HEK293 (cell line): Measurements from ENCODE around the gene ZDHHC14.
"Not testable (repeated sequence)": the region's sequence is repeated elsewhere in the genome, so short reads cannot be mapped to it uniquely, and the experiment has no call there.

Source experiments
- CTCF ChIA-PET: fragments of 350-600 bp; formaldehyde crosslinking; extraction: SDS; loops from one replicate; lab custom pipeline; 2021; ENCODE audit warnings: antibody characterized with exemption; lab: Yijun Ruan, JAX
- POLR2A ChIA-PET: fragments of 300-600 bp; formaldehyde crosslinking; extraction: SDS; loops from one replicate; lab custom pipeline; 2020; ENCODE audit warnings: antibody characterized with exemption, inconsistent platforms; lab: Yijun Ruan, JAX
- H3K27ac ChIP-seq: fragments of 200-500 bp; sonication (Bioruptor generic); 2 replicates; pipeline ENCODE4 v1.5.1; 2014; ENCODE audit warnings: low read depth, low read length, control low read depth, inconsistent platforms; ENCODE audit errors: extremely low read depth
- H3K36me3 ChIP-seq, 2 experiments: fragments of 200-500 bp in 1 of 2; sonication (Bioruptor generic) in 1 of 2; 1 replicate in 1 of 2; 2 replicates in 1 of 2; pipeline ENCODE4 v1.5.1; 2014 to 2017; ENCODE audit warnings: inconsistent platforms in 2 of 2, low read length in 2 of 2; ENCODE audit not compliant: control insufficient read depth in 2 of 2, insufficient read depth in 1 of 2
- H3K4me1 ChIP-seq: fragments of 200-500 bp; sonication (Bioruptor generic); 2 replicates; pipeline ENCODE4 v1.5.1; 2014; ENCODE audit warnings: mild to moderate bottlenecking, low read length, inconsistent platforms; ENCODE audit not compliant: control insufficient read depth, insufficient read depth
- H3K4me3 ChIP-seq: 2 replicates; pipeline ENCODE4 v1.5.1; 2011; ENCODE audit warnings: low read depth, mild to moderate bottlenecking, control low read depth, low read length, moderate library complexity
- H3K9me3 ChIP-seq: fragments of 200-500 bp; sonication (Bioruptor generic); 2 replicates; pipeline ENCODE4 v1.5.1; 2014; ENCODE audit warnings: low read depth, low read length, inconsistent platforms; ENCODE audit not compliant: control insufficient read depth, insufficient read depth
- HOXC10 ChIP-seq: sonication (generic); formaldehyde crosslinking; IDR thresholded peaks from 2 replicates; pipeline ENCODE4 v1.8.1; 2023; ENCODE audit warnings: mild to moderate bottlenecking, missing genetic modification reagents
- OVOL3 ChIP-seq: fragments of 450-650 bp; formaldehyde crosslinking; IDR thresholded peaks from 2 replicates; pipeline ENCODE4 v1.5.1; 2016; ENCODE audit warnings: missing biosample characterization, missing genetic modification characterization
- RBAK ChIP-seq: fragments of 450-650 bp; formaldehyde crosslinking; IDR thresholded peaks from 2 replicates; pipeline ENCODE4 v1.5.1; 2016; ENCODE audit warnings: missing biosample characterization, missing genetic modification characterization
- TRIM28 ChIP-seq: IDR thresholded peaks from 2 replicates; pipeline ENCODE4 v1.6.1; 2011; ENCODE audit warnings: low read length, control low read depth, borderline replicate concordance
- ZNF121 ChIP-seq: fragments of 450-650 bp; formaldehyde crosslinking; IDR thresholded peaks from 2 replicates; pipeline ENCODE4 v1.5.1; 2016; ENCODE audit warnings: missing biosample characterization, missing genetic modification characterization
- ZNF132 ChIP-seq: fragments of 450-650 bp; formaldehyde crosslinking; IDR thresholded peaks from 2 replicates; pipeline ENCODE4 v1.5.1; 2017; ENCODE audit warnings: missing biosample characterization, missing genetic modification characterization, borderline replicate concordance
- ZNF2 ChIP-seq: fragments of 450-650 bp; formaldehyde crosslinking; IDR thresholded peaks from 2 replicates; pipeline ENCODE4 v1.5.1; 2016; ENCODE audit warnings: missing biosample characterization, missing genetic modification characterization
- ZNF214 ChIP-seq: fragments of 450-650 bp; formaldehyde crosslinking; IDR thresholded peaks from 2 replicates; pipeline ENCODE4 v1.5.1; 2017; ENCODE audit warnings: missing biosample characterization, mild to moderate bottlenecking, missing genetic modification characterization, borderline replicate concordance
- ZNF223 ChIP-seq: fragments of 450-650 bp; formaldehyde crosslinking; IDR thresholded peaks from 2 replicates; pipeline ENCODE4 v1.5.1; 2016; ENCODE audit warnings: missing biosample characterization, missing genetic modification characterization
- ZNF23 ChIP-seq: fragments of 450-650 bp; formaldehyde crosslinking; IDR thresholded peaks from 2 replicates; pipeline ENCODE4 v1.5.1; 2016; ENCODE audit warnings: missing biosample characterization, missing genetic modification characterization, borderline replicate concordance
- ZNF37A ChIP-seq: fragments of 450-650 bp; IDR thresholded peaks from 2 replicates; pipeline ENCODE4 v1.5.1; 2018; ENCODE audit warnings: missing biosample characterization, missing genetic modification characterization
- ZNF391 ChIP-seq: fragments of 450-650 bp; formaldehyde crosslinking; IDR thresholded peaks from 2 replicates; pipeline ENCODE4 v1.5.1; 2016; ENCODE audit warnings: low read depth, missing biosample characterization, missing genetic modification characterization, borderline replicate concordance
- ZNF394 ChIP-seq: fragments of 450-650 bp; formaldehyde crosslinking; IDR thresholded peaks from 2 replicates; pipeline ENCODE4 v1.5.1; 2016; ENCODE audit warnings: missing biosample characterization, missing genetic modification characterization, mild to moderate bottlenecking, moderate library complexity, borderline replicate concordance
- ZNF473 ChIP-seq: fragments of 450-650 bp; formaldehyde crosslinking; IDR thresholded peaks from 2 replicates; pipeline ENCODE4 v1.5.1; 2017; ENCODE audit warnings: missing biosample characterization, missing genetic modification characterization
- ZNF521 ChIP-seq: fragments of 450-650 bp; formaldehyde crosslinking; IDR thresholded peaks from 2 replicates; pipeline ENCODE4 v1.5.1; 2017; ENCODE audit warnings: missing biosample characterization, mild to moderate bottlenecking, missing genetic modification characterization
- ZNF549 ChIP-seq: fragments of 450-650 bp; IDR thresholded peaks from 2 replicates; pipeline ENCODE4 v1.5.1; 2018; ENCODE audit warnings: missing biosample characterization, missing genetic modification characterization, mild to moderate bottlenecking, inconsistent platforms, moderate library complexity
- ZNF624 ChIP-seq: fragments of 450-650 bp; formaldehyde crosslinking; IDR thresholded peaks from 2 replicates; pipeline ENCODE4 v1.5.1; 2017; ENCODE audit warnings: missing biosample characterization, missing genetic modification characterization
- ZNF664 ChIP-seq: fragments of 450-650 bp; formaldehyde crosslinking; IDR thresholded peaks from 2 replicates; pipeline ENCODE4 v1.5.1; 2016; ENCODE audit warnings: missing biosample characterization, missing genetic modification characterization
- ZNF776 ChIP-seq: fragments of 450-650 bp; formaldehyde crosslinking; IDR thresholded peaks from 2 replicates; pipeline ENCODE4 v1.5.0; 2017; ENCODE audit warnings: missing biosample characterization, missing genetic modification characterization, borderline replicate concordance
- ZXDB ChIP-seq: fragments of 450-650 bp; formaldehyde crosslinking; IDR thresholded peaks from 2 replicates; pipeline ENCODE4 v1.5.1; 2016; ENCODE audit warnings: missing biosample characterization, missing genetic modification characterization
- TF ChIP-seq, protein P1 (sequence below): fragments of 450-650 bp; formaldehyde crosslinking; IDR thresholded peaks from 2 replicates; pipeline ENCODE4 v1.5.1; 2016; ENCODE audit warnings: missing biosample characterization, missing genetic modification characterization
- TF ChIP-seq, protein P2 (sequence below): fragments of 450-650 bp; formaldehyde crosslinking; IDR thresholded peaks from 2 replicates; pipeline ENCODE4 v1.5.1; 2016; ENCODE audit warnings: missing biosample characterization, missing genetic modification characterization, borderline replicate concordance

ZDHHC14 gene

DNA sequence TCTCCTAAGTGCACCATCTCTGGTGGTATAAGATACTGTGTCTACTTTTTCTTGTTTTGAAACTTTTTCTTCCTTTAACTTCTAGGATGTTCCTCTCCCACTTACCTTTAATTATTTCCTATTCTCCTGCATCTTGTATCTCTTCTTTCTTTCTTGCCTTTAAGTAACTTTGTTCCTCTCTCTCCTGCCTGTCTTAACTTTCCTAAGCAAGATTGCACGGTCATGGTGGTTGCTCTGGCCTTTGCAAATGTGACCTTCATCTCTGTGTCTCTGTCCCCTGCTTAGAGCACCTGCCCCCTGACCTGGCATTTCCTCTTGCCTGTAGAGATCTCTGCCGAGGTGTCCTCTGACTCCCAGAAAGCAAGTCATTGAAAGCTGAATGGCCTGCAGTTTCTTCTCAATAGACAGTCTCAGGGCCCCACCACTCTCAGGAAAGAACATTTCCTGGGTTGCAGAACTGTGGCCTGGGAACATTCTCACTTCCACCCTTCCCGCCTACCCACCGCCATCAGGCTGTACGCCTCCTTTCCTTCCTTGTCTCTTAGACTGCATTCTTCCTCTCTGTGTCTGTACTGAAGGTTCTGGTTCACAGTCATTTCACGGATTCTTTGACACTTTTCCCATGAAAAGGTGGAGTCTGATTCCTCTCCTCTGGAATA lies 12.8 kb downstream of the ZDHHC14 start:
- no peaks in the 10 kb centered on the region for H3K4me1 ChIP-seq
- no peaks in the 10 kb centered on the region for H3K9me3 ChIP-seq
- ChIA-PET POLR2A (no interaction called here), CTCF (no interaction called here)
- no peak overlapping the region for H3K27ac ChIP-seq
- TF ChIP-seq, protein P1, sequence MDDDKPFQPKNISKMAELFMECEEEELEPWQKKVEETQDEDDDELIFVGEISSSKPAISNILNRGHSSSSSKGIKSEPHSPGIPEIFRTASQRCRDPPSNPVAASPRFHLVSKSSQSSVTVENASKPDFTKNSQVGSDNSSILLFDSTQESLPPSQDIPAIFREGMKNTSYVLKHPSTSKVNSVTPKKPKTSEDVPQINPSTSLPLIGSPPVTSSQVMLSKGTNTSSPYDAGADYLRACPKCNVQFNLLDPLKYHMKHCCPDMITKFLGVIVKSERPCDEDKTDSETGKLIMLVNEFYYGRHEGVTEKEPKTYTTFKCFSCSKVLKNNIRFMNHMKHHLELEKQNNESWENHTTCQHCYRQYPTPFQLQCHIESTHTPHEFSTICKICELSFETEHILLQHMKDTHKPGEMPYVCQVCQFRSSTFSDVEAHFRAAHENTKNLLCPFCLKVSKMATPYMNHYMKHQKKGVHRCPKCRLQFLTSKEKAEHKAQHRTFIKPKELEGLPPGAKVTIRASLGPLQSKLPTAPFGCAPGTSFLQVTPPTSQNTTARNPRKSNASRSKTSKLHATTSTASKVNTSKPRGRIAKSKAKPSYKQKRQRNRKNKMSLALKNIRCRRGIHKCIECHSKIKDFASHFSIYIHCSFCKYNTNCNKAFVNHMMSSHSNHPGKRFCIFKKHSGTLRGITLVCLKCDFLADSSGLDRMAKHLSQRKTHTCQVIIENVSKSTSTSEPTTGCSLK = no peak
- no peak for TF ChIP-seq ZNF549
- TF ChIP-seq HOXC10 (CRISPR knock-in tag) = no peak
- no peak for TF ChIP-seq ZNF394 (tag by site-specific recombination)
- no peak for TF ChIP-seq ZNF391 (tag by site-specific recombination)
- TF ChIP-seq ZXDB (tag by site-specific recombination) = no peak
- TF ChIP-seq ZNF776 (tag by site-specific recombination) = no peak
- no peak for TF ChIP-seq ZNF37A (tag by site-specific recombination)
- no peak for TF ChIP-seq TRIM28
- no peak for TF ChIP-seq ZNF132
- TF ChIP-seq ZNF624 (tag by site-specific recombination) = no peak
- TF ChIP-seq ZNF2 = no peak
- no peak for TF ChIP-seq ZNF473 (tag by site-specific recombination)
- no peak for TF ChIP-seq ZNF23 (tag by site-specific recombination)
- H3K4me3 ChIP-seq = no peak overlapping the region
- H3K36me3 ChIP-seq = no peaks in the 10 kb centered on the region

DNA sequence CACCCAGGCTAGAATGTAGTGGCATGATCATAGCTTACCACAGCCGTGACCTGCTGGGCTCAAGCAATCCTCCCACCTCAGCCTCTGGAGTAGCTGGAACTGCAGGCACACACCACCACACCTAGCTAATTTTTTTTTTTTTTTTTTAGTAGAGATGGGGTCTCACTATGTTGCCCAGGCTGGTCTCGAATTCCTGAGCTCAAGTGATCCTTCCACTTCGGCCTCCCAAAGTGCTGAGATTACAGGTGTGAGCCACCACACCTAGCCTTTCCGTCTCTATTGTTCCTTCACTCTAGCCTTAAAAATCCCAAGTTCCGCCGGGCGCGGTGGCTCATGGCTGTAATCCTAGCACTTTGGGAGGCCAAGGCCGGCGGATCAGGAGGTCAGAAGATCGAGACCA lies 14.2 kb downstream of the ZDHHC14 start:
- TF ChIP-seq ZNF121 (tag by site-specific recombination) = peak; percentile 55
- H3K36me3 ChIP-seq, POLR2A ChIA-PET, H3K4me1 ChIP-seq, H3K9me3 ChIP-seq, H3K27ac ChIP-seq, H3K4me3 ChIP-seq: not testable (repeated sequence)
- CTCF ChIA-PET = interaction anchor here (0.6 to 1.2 kb wide), 3 partner anchors 16 to 273 kb away, joined by 3 read pairs; no protein-coding TSS in a partner anchor

DNA sequence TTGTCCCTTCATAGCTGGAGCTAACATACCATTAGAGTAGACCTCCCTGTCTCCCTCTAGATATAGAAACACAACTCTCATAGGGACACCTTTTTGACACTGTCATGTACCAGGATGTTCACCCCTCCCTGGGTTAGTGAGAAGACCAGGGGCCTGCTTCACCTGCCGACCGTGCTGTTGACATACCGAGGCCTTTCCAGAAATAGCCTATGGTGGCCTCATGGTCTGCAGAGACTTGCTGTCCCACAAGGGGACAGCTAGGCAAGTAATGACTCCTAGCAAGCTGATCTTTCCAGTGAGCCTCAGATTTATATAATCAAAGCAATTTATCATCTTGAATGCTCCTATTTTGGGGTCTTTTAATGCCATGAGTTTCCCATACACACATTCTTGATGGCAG lies 15.0 kb downstream of the ZDHHC14 start:
- H3K27ac ChIP-seq = no peak overlapping the region
- no peaks in the 10 kb centered on the region for H3K9me3 ChIP-seq
- no peaks in the 10 kb centered on the region for H3K36me3 ChIP-seq
- POLR2A ChIA-PET = interaction anchor here (0.7 kb wide), 1 partner anchor 18 kb away, joined by 3 read pairs; no protein-coding TSS in a partner anchor
- H3K4me3 ChIP-seq = no peak overlapping the region
- CTCF ChIA-PET = interaction anchor here (0.8 to 1.2 kb wide), 3 partner anchors 73 to 271 kb away, joined by 3 to 5 read pairs (median 3); no protein-coding TSS in a partner anchor
- no peaks in the 10 kb centered on the region for H3K4me1 ChIP-seq
- TF ChIP-seq ZNF521 (tag by site-specific recombination) (no peak), ZNF214 (tag by site-specific recombination) (no peak), ZNF223 (no peak), RBAK (tag by site-specific recombination) (no peak), OVOL3 (no peak), ZNF473 (tag by site-specific recombination) (no peak), ZNF664 (tag by site-specific recombination) (no peak)
- TF ChIP-seq, protein P2, sequence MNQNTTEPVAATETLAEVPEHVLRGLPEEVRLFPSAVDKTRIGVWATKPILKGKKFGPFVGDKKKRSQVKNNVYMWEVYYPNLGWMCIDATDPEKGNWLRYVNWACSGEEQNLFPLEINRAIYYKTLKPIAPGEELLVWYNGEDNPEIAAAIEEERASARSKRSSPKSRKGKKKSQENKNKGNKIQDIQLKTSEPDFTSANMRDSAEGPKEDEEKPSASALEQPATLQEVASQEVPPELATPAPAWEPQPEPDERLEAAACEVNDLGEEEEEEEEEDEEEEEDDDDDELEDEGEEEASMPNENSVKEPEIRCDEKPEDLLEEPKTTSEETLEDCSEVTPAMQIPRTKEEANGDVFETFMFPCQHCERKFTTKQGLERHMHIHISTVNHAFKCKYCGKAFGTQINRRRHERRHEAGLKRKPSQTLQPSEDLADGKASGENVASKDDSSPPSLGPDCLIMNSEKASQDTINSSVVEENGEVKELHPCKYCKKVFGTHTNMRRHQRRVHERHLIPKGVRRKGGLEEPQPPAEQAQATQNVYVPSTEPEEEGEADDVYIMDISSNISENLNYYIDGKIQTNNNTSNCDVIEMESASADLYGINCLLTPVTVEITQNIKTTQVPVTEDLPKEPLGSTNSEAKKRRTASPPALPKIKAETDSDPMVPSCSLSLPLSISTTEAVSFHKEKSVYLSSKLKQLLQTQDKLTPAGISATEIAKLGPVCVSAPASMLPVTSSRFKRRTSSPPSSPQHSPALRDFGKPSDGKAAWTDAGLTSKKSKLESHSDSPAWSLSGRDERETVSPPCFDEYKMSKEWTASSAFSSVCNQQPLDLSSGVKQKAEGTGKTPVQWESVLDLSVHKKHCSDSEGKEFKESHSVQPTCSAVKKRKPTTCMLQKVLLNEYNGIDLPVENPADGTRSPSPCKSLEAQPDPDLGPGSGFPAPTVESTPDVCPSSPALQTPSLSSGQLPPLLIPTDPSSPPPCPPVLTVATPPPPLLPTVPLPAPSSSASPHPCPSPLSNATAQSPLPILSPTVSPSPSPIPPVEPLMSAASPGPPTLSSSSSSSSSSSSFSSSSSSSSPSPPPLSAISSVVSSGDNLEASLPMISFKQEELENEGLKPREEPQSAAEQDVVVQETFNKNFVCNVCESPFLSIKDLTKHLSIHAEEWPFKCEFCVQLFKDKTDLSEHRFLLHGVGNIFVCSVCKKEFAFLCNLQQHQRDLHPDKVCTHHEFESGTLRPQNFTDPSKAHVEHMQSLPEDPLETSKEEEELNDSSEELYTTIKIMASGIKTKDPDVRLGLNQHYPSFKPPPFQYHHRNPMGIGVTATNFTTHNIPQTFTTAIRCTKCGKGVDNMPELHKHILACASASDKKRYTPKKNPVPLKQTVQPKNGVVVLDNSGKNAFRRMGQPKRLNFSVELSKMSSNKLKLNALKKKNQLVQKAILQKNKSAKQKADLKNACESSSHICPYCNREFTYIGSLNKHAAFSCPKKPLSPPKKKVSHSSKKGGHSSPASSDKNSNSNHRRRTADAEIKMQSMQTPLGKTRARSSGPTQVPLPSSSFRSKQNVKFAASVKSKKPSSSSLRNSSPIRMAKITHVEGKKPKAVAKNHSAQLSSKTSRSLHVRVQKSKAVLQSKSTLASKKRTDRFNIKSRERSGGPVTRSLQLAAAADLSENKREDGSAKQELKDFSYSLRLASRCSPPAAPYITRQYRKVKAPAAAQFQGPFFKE = no peak
